Testis (tissue), 3 donors: ENCODE data around the gene GALNT18. TPM values are rescaled to one million over a fixed set of nuclear protein-coding genes. Genes with fewer than 3 reads are reported as not detected.

Experiments
- DNase-seq: peaks from one replicate; pipeline ENCODE4 v3.0.0-alpha.2; 2019
- H3K27ac ChIP-seq, 2 donors: fragments of 200-600 bp; sonication (generic); one replicate each; pipeline ENCODE4 v1.5.1; 2019
- H3K27me3 ChIP-seq: fragments of 200-600 bp; sonication (generic); one replicate; pipeline ENCODE4 v1.5.1; 2019
- H3K36me3 ChIP-seq: fragments of 200-600 bp; sonication (generic); one replicate; pipeline ENCODE4 v1.5.1; 2017; ENCODE audit warnings: low read depth; ENCODE audit errors: missing control alignments
- H3K4me1 ChIP-seq: fragments of 200-600 bp; sonication (generic); one replicate; pipeline ENCODE4 v1.5.1; 2019
- H3K4me3 ChIP-seq, 2 donors: fragments of 200-600 bp; sonication (generic); one replicate each; pipeline ENCODE4 v1.5.1; 2017 to 2019
- H3K9me3 ChIP-seq: fragments of 200-600 bp; sonication (generic); one replicate; pipeline ENCODE4 v1.5.1; 2017
- CTCF ChIP-seq, 3 experiments: fragments of 450-650 bp in 2 of 3; fragments of 200-600 bp in 1 of 3; sonication (generic) in 1 of 3; IDR thresholded peaks; one replicate each; pipeline ENCODE4 v1.5.1; 2016 to 2019; ENCODE audit warnings: antibody characterized with exemption in 3 of 3, mild to moderate bottlenecking in 2 of 3, moderate library complexity in 1 of 3
- POLR2A ChIP-seq: fragments of 450-650 bp; IDR thresholded peaks from one replicate; pipeline ENCODE4 v1.6.1; 2017; ENCODE audit warnings: antibody characterized with exemption, mild to moderate bottlenecking, moderate library complexity
- WGBS, 2 donors: methylation state at CpG; one replicate each; pipeline ENCODE4 v1.1.5; 2018; 5-methylcytosine and 5-hydroxymethylcytosine counted together
- intact Hi-C: fragments of 100-400 bp; cut with DNase I; formaldehyde crosslinking; loops from one replicate; pipeline ENCODE4 v1.15.1; 2023; ENCODE audit warnings: low total_unique reads
- polyA plus RNA-seq: library from polyadenylated mRNA; stranded (reverse); fragments of 350-450 nt; fragmentation: Illumina TruSeq; extraction: RNeasy Lipid Tissue Mini Kit (QIAGEN cat#74804); gene quantifications from one replicate; pipeline ENCODE4 v1.2.3, GENCODE V29; 2014; ENCODE audit warnings: low read depth, low replicate concordance; ENCODE audit not compliant: insufficient read depth
- total RNA-seq, 2 donors: library from RNA; depleted of rRNA; stranded (reverse); fragments of >200 nt; gene quantifications; one replicate each; pipeline ENCODE4 v1.2.3, GENCODE V29; 2016

Gene GALNT18
- total and polyA plus RNA-seq, 3 donors from 2014 or later, result 39.2 to 106 (median 73.9) TPM

GRCh38 chr11:11493698-11494097, 128.1 kb downstream of the GALNT18 start:
- 84 to 93% methylated on average over 6 of the region's 6 CpGs for WGBS, 2 donors
- Histone ChIP-seq H3K27ac (no peak overlapping the region), H3K36me3 (no peaks in the 10 kb centered on the region), H3K27me3 (no peaks in the 10 kb centered on the region), H3K4me3 (no peak overlapping the region), H3K4me1 (peaks cover under 1% of the 10 kb centered on the region), H3K9me3 (no peaks in the 10 kb centered on the region)
- TF ChIP-seq CTCF (IDR thresholded peaks at IDR 0.05) (no peak), POLR2A (no peak)
- DNase-seq, result no peak
- intact Hi-C loops, result no loop called here

GRCh38 chr11:11491589-11491988, 130.2 kb downstream of the GALNT18 start:
- Histone ChIP-seq H3K4me1 (no peaks in the 10 kb centered on the region), H3K4me3 (no peak overlapping the region), H3K36me3 (no peaks in the 10 kb centered on the region), H3K27me3 (no peaks in the 10 kb centered on the region), H3K27ac (no peak overlapping the region), H3K9me3 (no peaks in the 10 kb centered on the region)
- TF ChIP-seq CTCF (IDR thresholded peaks at IDR 0.05) (no peak), POLR2A (no peak)
- DNase-seq, result no peak
- intact Hi-C loops, result no loop called here
- WGBS, 2 donors, result 90 to 92% methylated on average over 4 of the region's 4 CpGs

GRCh38 chr11:11491014-11491413, 130.8 kb downstream of the GALNT18 start:
- intact Hi-C loops, result no loop called here
- H3K36me3 ChIP-seq, result no peaks in the 10 kb centered on the region
- H3K4me3 ChIP-seq, result no peak overlapping the region
- WGBS, 2 donors, result 77 to 94% methylated on average over 2 of the region's 2 CpGs
- no peak for TF ChIP-seq CTCF (IDR thresholded peaks at IDR 0.05)
- no peak for TF ChIP-seq POLR2A
- no peaks in the 10 kb centered on the region for H3K4me1 ChIP-seq
- no peak for DNase-seq
- no peak overlapping the region for H3K27ac ChIP-seq
- H3K9me3 ChIP-seq, result no peaks in the 10 kb centered on the region
- H3K27me3 ChIP-seq, result no peaks in the 10 kb centered on the region

- no peak overlapping the region for H3K27ac ChIP-seq
- TF ChIP-seq CTCF (IDR thresholded peaks at IDR 0.05), result no peak
- no peak for TF ChIP-seq POLR2A
- WGBS, 2 donors, result 85 to 89% methylated on average over 3 of the region's 3 CpGs
- no peaks in the 10 kb centered on the region for H3K9me3 ChIP-seq
- no peaks in the 10 kb centered on the region for H3K4me1 ChIP-seq
- DNase-seq, result no peak
- intact Hi-C loops, result no loop called here
- no peaks in the 10 kb centered on the region for H3K36me3 ChIP-seq
- H3K27me3 ChIP-seq, result no peaks in the 10 kb centered on the region
- no peak overlapping the region for H3K4me3 ChIP-seq
Observed at GRCh38 chr11:11486423-11486822, 135.4 kb downstream of the GALNT18 start.

- H3K4me3 ChIP-seq, result no peak overlapping the region
- no peaks in the 10 kb centered on the region for H3K4me1 ChIP-seq
- H3K36me3 ChIP-seq, result no peaks in the 10 kb centered on the region
- WGBS, 2 donors, result 77 to 82% methylated on average over 3 of the region's 3 CpGs
- H3K9me3 ChIP-seq, result no peaks in the 10 kb centered on the region
- no peaks in the 10 kb centered on the region for H3K27me3 ChIP-seq
- intact Hi-C loops, result no loop called here
- H3K27ac ChIP-seq, result no peak overlapping the region
- TF ChIP-seq POLR2A (no peak), CTCF (IDR thresholded peaks at IDR 0.05) (no peak)
- no peak for DNase-seq
Observed at GRCh38 chr11:11486002-11486401, 135.8 kb downstream of the GALNT18 start.
